Trophoblast cell (in vitro differentiated cells and primary cell): ENCODE data around the gene NR3C1.

ENCODE experiments used
- DNase-seq, 2 donors: peaks; one replicate each; pipeline ENCODE4 v3.0.0-alpha.2; 2016
- H2AFZ ChIP-seq: 2 replicates; pipeline ENCODE4 v1.6.1; 2013; ENCODE audit warnings: low read length, moderate library complexity, mild to moderate bottlenecking; ENCODE audit not compliant: insufficient read depth, poor library complexity
- H2AK5ac ChIP-seq: 2 replicates; pipeline ENCODE4 v1.6.1; 2013; ENCODE audit warnings: mild to moderate bottlenecking, low read length
- H2BK120ac ChIP-seq: 2 replicates; pipeline ENCODE4 v1.6.1; 2013; ENCODE audit warnings: low read length, mild to moderate bottlenecking, moderate library complexity; ENCODE audit not compliant: insufficient read depth, poor library complexity
- H2BK12ac ChIP-seq: 2 replicates; pipeline ENCODE4 v1.6.1; 2013; ENCODE audit warnings: mild to moderate bottlenecking, low read length, moderate library complexity
- H2BK5ac ChIP-seq: 2 replicates; pipeline ENCODE4 v1.6.1; 2013; ENCODE audit warnings: low read length, low read depth, moderate library complexity, mild to moderate bottlenecking; ENCODE audit not compliant: poor library complexity
- H3K14ac ChIP-seq: 2 replicates; pipeline ENCODE4 v1.6.1; 2013; ENCODE audit warnings: mild to moderate bottlenecking, low read length
- H3K18ac ChIP-seq: 2 replicates; pipeline ENCODE4 v1.6.1; 2013; ENCODE audit warnings: mild to moderate bottlenecking, low read length
- H3K23ac ChIP-seq: 2 replicates; pipeline ENCODE4 v1.6.1; 2013; ENCODE audit warnings: low read length
- H3K27ac ChIP-seq: 2 replicates; pipeline ENCODE4 v1.5.1; 2013; ENCODE audit warnings: low read depth, mild to moderate bottlenecking, inconsistent platforms, low read length, moderate library complexity
- H3K27me3 ChIP-seq: 2 replicates; pipeline ENCODE4 v1.6.1; 2013; ENCODE audit warnings: inconsistent platforms, mild to moderate bottlenecking, low read length, moderate library complexity; ENCODE audit not compliant: insufficient read depth
- H3K36me3 ChIP-seq, 2 experiments: 1 replicate in 1 of 2; 2 replicates in 1 of 2; pipeline ENCODE4 v1.6.1; 2013; ENCODE audit warnings: low read length in 2 of 2, mild to moderate bottlenecking in 2 of 2, moderate library complexity in 1 of 2; ENCODE audit not compliant: insufficient read depth in 2 of 2, control insufficient read depth in 1 of 2
- H3K4ac ChIP-seq: 2 replicates; pipeline ENCODE4 v1.6.1; 2013; ENCODE audit warnings: low read depth, mild to moderate bottlenecking, low read length, moderate library complexity
- H3K4me1 ChIP-seq, 2 experiments: 1 replicate in 1 of 2; 2 replicates in 1 of 2; pipeline ENCODE4 v1.6.1; 2013; ENCODE audit warnings: low read length in 2 of 2, mild to moderate bottlenecking in 2 of 2, moderate library complexity in 1 of 2; ENCODE audit not compliant: insufficient read depth in 2 of 2, control insufficient read depth in 1 of 2
- H3K4me2 ChIP-seq: 2 replicates; pipeline ENCODE4 v1.6.1; 2013; ENCODE audit warnings: inconsistent platforms, mild to moderate bottlenecking, low read length, moderate library complexity
- H3K4me3 ChIP-seq: 2 replicates; pipeline ENCODE4 v1.5.1; 2013; ENCODE audit warnings: mild to moderate bottlenecking, low read depth, low read length, inconsistent platforms
- H3K79me1 ChIP-seq: one replicate; pipeline ENCODE4 v1.6.1; 2013; ENCODE audit warnings: low read length
- H3K79me2 ChIP-seq: 2 replicates; pipeline ENCODE4 v1.6.1; 2013; ENCODE audit warnings: low read length, mild to moderate bottlenecking; ENCODE audit not compliant: control insufficient read depth, insufficient read depth, poor library complexity
- H3K9ac ChIP-seq: 2 replicates; pipeline ENCODE4 v1.6.1; 2013; ENCODE audit warnings: mild to moderate bottlenecking, low read length
- H3K9me3 ChIP-seq: 2 replicates; pipeline ENCODE4 v1.6.1; 2013; ENCODE audit warnings: low read depth, mild to moderate bottlenecking, control low read depth, inconsistent platforms, low read length; ENCODE audit not compliant: insufficient read depth
- H4K12ac ChIP-seq: 2 replicates; pipeline ENCODE4 v1.6.1; 2013; ENCODE audit warnings: low read depth, mild to moderate bottlenecking, low read length, moderate library complexity
- H4K8ac ChIP-seq: 2 replicates; pipeline ENCODE4 v1.6.1; 2013; ENCODE audit warnings: low read depth, mild to moderate bottlenecking, low read length, moderate library complexity
- H4K91ac ChIP-seq: one replicate; pipeline ENCODE4 v1.6.1; 2013; ENCODE audit warnings: low read depth, mild to moderate bottlenecking, low read length, moderate library complexity
- WGBS: extraction: QIAGEN DNeasy Blood & Tissue Kit; methylation state at CpG from one replicate; pipeline ENCODE4 v1.1.7; 2013; ENCODE audit warnings: missing lambda C conversion rate; ENCODE audit not compliant: insufficient read length, insufficient coverage; ENCODE audit errors: extremely low coverage; 5-methylcytosine and 5-hydroxymethylcytosine counted together

Gene NR3C1

DNA sequence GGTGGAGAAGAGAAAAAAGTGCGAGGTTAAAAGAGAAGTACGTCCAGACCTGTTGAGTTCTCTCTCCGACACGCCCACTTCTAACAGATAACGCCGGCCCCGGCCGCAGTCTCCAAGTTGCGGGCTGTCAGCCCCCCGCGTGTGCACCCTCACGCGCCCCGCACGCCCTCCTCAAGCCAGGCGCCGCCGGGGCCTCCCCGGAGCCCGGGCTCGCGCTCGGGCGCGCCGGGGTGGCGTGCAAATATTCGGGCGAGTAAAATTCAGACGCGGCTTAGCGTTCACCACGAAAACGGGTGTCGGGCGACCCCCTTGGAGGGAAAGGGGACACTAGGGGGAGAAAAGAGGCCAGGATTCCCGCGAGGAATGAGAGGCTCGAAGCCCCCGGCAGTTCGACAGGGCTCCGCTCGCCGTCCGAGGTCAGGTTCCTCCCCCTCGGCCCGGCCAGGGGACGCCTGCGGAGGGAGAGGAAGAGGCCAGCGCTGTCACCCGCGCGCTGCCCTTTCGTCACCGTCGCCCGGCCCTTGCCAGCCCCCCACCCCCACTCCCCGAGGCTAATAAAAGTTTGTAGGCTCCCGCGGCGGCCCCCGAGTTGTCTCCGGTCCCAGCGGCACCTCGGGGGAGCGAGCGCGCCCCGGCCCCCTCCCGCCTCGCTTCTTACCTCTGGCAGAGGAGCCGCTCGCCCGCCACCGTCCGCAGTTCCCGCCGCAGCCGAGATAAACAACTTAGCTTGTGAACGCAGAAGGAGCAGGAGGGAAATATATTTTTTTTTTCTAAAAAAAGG lies 743 bp downstream of the NR3C1 start:
- Histone ChIP-seq H3K9me3 (no peaks in the 10 kb centered on the region), H3K4me1 (peaks cover 0 to 5% of the 10 kb centered on the region in 2 experiments), H2AK5ac (no peak overlapping the region), H3K79me2 (peaks cover 1% of the 10 kb centered on the region), H3K79me1 (peaks cover 10% of the 10 kb centered on the region), H3K14ac (no peak overlapping the region), H2BK12ac (no peak overlapping the region), H4K8ac (no peak overlapping the region), H3K18ac (no peak overlapping the region), H4K91ac (no peak overlapping the region), H3K4me3 (peak overlapping the region; percentile 68), H3K4ac (no peak overlapping the region), H2BK120ac (no peak overlapping the region), H2AFZ (peak overlapping the region; percentile 100), H3K9ac (no peak overlapping the region), H3K27me3 (peaks cover 18% of the 10 kb centered on the region), H4K12ac (no peak overlapping the region), H3K36me3 (no peaks in the 10 kb centered on the region), H2BK5ac (no peak overlapping the region), H3K23ac (no peak overlapping the region), H3K27ac (no peak overlapping the region), H3K4me2 (peak overlapping the region; percentile 85)
- peak; percentile 32 to 68 for DNase-seq
- WGBS = no CpG with 5 or more reads among the region's 80 CpGs

DNA sequence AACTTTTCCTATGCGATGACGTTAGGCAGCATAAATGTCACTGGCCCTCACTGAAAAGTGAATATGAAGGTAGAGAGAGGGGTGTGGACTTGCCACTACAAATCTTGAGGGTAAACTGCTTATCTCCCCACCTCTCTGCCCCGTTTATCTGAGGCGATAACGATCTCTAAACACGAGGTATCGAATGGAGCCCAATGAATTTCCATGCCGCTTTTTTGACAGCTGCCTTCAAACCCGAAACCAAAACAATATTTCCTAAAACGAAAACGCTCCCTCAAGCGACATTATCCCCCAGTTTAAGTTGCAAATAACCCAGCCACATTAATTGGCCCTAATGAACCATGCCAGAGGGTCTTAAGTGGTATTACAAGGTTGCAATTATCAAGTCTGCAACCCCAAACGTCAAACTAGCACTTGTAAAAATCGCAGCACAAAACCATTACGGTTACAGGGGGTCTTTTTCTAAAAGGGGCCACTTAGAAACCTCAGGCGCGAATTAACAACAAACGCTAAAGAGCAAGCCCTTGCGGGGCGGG lies 1.4 kb downstream of the NR3C1 start:
- H3K27me3 ChIP-seq = peaks cover 18% of the 10 kb centered on the region
- peaks cover 10% of the 10 kb centered on the region for H3K79me1 ChIP-seq
- H3K27ac ChIP-seq = no peak overlapping the region
- H2AFZ ChIP-seq = no peak overlapping the region
- DNase-seq = peak in 1 of 2 donors; percentile 39
- H3K79me2 ChIP-seq = peaks cover 1% of the 10 kb centered on the region
- WGBS = no CpG with 5 or more reads among the region's 20 CpGs
- H3K14ac ChIP-seq = no peak overlapping the region
- no peak overlapping the region for H3K4ac ChIP-seq
- H2BK120ac ChIP-seq = no peak overlapping the region
- H3K9me3 ChIP-seq = no peaks in the 10 kb centered on the region
- H3K4me2 ChIP-seq = peak overlapping the region; percentile 85
- no peak overlapping the region for H3K18ac ChIP-seq
- H4K12ac ChIP-seq = no peak overlapping the region
- H3K36me3 ChIP-seq = no peaks in the 10 kb centered on the region
- peaks cover 0 to 5% of the 10 kb centered on the region in 2 experiments for H3K4me1 ChIP-seq
- H3K9ac ChIP-seq = no peak overlapping the region
- H3K4me3 ChIP-seq = no peak overlapping the region
- H2AK5ac ChIP-seq = no peak overlapping the region
- no peak overlapping the region for H4K91ac ChIP-seq
- no peak overlapping the region for H3K23ac ChIP-seq
- no peak overlapping the region for H2BK12ac ChIP-seq
- H4K8ac ChIP-seq = no peak overlapping the region
- H2BK5ac ChIP-seq = no peak overlapping the region

DNA sequence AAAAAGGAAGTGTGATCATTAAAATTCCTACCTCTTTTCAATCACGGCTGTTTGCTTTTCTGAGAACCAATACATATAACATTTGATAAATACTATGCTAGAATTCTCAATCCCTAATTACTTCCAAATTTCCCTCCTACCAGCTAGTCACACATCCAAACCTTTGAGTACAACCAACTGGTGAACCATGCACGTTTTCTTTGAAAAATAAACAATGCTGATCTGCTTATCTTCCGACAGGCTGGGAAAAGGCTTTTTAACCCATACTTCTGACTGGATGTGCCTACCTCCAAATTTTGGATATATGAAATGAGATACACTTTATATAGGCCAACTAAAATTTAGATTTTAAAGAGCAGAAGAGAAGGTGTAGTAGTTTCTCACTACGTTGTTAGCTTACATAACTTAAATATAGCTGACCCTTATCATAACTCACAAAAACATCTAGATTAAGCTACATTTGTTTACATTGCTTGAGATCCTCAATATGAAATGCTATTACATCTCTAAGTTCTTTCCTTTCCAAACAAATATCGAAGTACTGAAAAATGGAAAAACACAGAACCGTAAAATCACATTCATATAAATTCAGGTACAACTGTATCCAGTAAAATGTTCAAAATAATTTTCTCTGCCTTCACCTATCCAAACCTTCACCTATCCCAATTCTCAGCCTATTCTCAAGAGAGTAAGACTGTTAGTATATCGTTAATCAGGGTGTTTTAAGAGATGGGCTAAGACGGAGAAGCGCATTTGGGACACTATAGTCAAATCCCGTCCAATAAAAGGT lies 2.1 kb downstream of the NR3C1 start:
- no peak overlapping the region for H3K4ac ChIP-seq
- H3K14ac ChIP-seq = no peak overlapping the region
- no peak overlapping the region for H2AK5ac ChIP-seq
- no peaks in the 10 kb centered on the region for H3K9me3 ChIP-seq
- H4K12ac ChIP-seq = no peak overlapping the region
- H3K27me3 ChIP-seq = peaks cover 18% of the 10 kb centered on the region
- peaks cover 1% of the 10 kb centered on the region for H3K79me2 ChIP-seq
- no peak overlapping the region for H2BK5ac ChIP-seq
- H3K23ac ChIP-seq = no peak overlapping the region
- H3K4me1 ChIP-seq = peaks cover 0 to 5% of the 10 kb centered on the region in 2 experiments
- peaks cover 10% of the 10 kb centered on the region for H3K79me1 ChIP-seq
- H3K18ac ChIP-seq = no peak overlapping the region
- H3K4me2 ChIP-seq = no peak overlapping the region
- H4K8ac ChIP-seq = no peak overlapping the region
- no peaks in the 10 kb centered on the region for H3K36me3 ChIP-seq
- H3K27ac ChIP-seq = no peak overlapping the region
- no peak overlapping the region for H2BK120ac ChIP-seq
- no peak overlapping the region for H2BK12ac ChIP-seq
- no CpG with 5 or more reads among the region's 10 CpGs for WGBS
- no peak overlapping the region for H3K4me3 ChIP-seq
- no peak overlapping the region for H3K9ac ChIP-seq
- H4K91ac ChIP-seq = no peak overlapping the region
- no peak overlapping the region for H2AFZ ChIP-seq
- DNase-seq = no peak

DNA sequence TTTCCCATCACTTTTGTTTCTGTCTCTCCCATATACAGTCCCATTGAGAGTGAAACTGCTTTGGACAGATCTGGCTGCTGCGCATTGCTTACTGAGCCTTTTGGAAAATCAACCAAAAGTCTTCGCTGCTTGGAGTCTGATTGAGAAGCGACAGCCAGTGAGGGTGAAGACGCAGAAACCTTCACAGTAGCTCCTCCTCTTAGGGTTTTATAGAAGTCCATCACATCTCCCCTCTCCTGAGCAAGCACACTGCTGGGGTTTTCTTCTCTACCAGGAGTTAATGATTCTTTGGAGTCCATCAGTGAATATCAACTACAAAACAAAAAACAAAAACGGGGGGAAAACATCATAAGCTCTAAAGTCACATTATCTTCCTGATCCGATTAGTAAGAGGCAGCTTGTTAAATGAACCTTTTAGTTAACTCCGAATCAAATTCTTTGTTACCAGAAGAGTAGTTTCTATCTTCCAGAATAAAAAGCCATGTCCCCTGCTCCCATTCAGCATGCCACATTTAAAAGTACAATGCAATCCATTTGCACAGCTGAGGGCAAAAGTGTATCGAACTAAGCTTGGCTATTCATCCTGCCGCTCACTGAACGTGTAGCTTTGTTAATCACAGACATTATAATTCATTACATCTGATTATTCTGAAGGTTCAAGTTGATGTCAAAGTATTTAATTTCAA lies 2.8 kb downstream of the NR3C1 start:
- H3K9me3 ChIP-seq = no peaks in the 10 kb centered on the region
- H4K12ac ChIP-seq = no peak overlapping the region
- no peak overlapping the region for H3K23ac ChIP-seq
- H4K91ac ChIP-seq = no peak overlapping the region
- H2AFZ ChIP-seq = no peak overlapping the region
- H3K79me1 ChIP-seq = peaks cover 10% of the 10 kb centered on the region
- no peak overlapping the region for H3K9ac ChIP-seq
- DNase-seq = no peak
- H3K27ac ChIP-seq = no peak overlapping the region
- H3K4me1 ChIP-seq = peaks cover 0 to 5% of the 10 kb centered on the region in 2 experiments
- no peak overlapping the region for H3K4me2 ChIP-seq
- no CpG with 5 or more reads among the region's 10 CpGs for WGBS
- H3K14ac ChIP-seq = no peak overlapping the region
- no peak overlapping the region for H4K8ac ChIP-seq
- H2BK12ac ChIP-seq = no peak overlapping the region
- H2BK5ac ChIP-seq = no peak overlapping the region
- peaks cover 1% of the 10 kb centered on the region for H3K79me2 ChIP-seq
- H3K27me3 ChIP-seq = peaks cover 18% of the 10 kb centered on the region
- no peak overlapping the region for H2BK120ac ChIP-seq
- H3K36me3 ChIP-seq = no peaks in the 10 kb centered on the region
- H3K4me3 ChIP-seq = no peak overlapping the region
- no peak overlapping the region for H3K4ac ChIP-seq
- H3K18ac ChIP-seq = no peak overlapping the region
- no peak overlapping the region for H2AK5ac ChIP-seq
